ENCODE data around the gene RALGDS. TPM values are rescaled to one million over a fixed set of nuclear protein-coding genes. Genes with fewer than 3 reads are reported as not detected.

RALGDS gene
- total RNA-seq, 1 donor from 2014 or later: 80.6 TPM

- no peak for TF ChIP-seq CTCF (IDR thresholded peaks at IDR 0.05; ENCODE audit: unreplicated experiment)
- Mint-ChIP-seq H3K36me3 (ENCODE audit: low read depth, unreplicated experiment) (peaks cover 21% of the 10 kb centered on the region), H3K27me3 (ENCODE audit: unreplicated experiment) (peaks cover 3% of the 10 kb centered on the region)
Measured at GRCh38 chr9:133163504-133164172, 42.6 kb upstream of the RALGDS start, which contains the start of gene GBGT1. Gene GBGT1, minus strand, starts transcription at chr9:133163914. Its CDS starts 1,502 bp downstream, at chr9:133162412.

GRCh38 chr9:133162861-133163503, 41.9 kb upstream of the RALGDS start:
- Mint-ChIP-seq H3K36me3 (ENCODE audit: low read depth, unreplicated experiment) (peaks cover 21% of the 10 kb centered on the region), H3K9me3 (ENCODE audit: unreplicated experiment) (no peaks in the 10 kb centered on the region), H3K27ac (ENCODE audit: unreplicated experiment) (no peak overlapping the region), H3K4me1 (ENCODE audit: unreplicated experiment) (peaks cover 15% of the 10 kb centered on the region), H3K27me3 (ENCODE audit: unreplicated experiment) (peaks cover 3% of the 10 kb centered on the region), H3K4me3 (ENCODE audit: unreplicated experiment) (peak overlapping the region; percentile 87)
- no peak for DNase-seq (ENCODE audit: low spot score)
- no peak for TF ChIP-seq CTCF (IDR thresholded peaks at IDR 0.05; ENCODE audit: unreplicated experiment)

More at GRCh38 chr9:133163504-133164172, 42.6 kb upstream of the RALGDS start, which contains the start of gene GBGT1:
- DNase-seq (ENCODE audit: low spot score): peak; percentile 76
- peaks cover 15% of the 10 kb centered on the region for H3K4me1 Mint-ChIP-seq (ENCODE audit: unreplicated experiment)
- H3K4me3 Mint-ChIP-seq (ENCODE audit: unreplicated experiment): peak within 1 kb of the TSS; percentile 87
- H3K27ac Mint-ChIP-seq (ENCODE audit: unreplicated experiment): peak within 1 kb of the TSS; percentile 81
- no peaks in the 10 kb centered on the region for H3K9me3 Mint-ChIP-seq (ENCODE audit: unreplicated experiment)

- no peak for TF ChIP-seq CTCF (IDR thresholded peaks at IDR 0.05; ENCODE audit: unreplicated experiment)
- H3K4me3 Mint-ChIP-seq (ENCODE audit: unreplicated experiment): peak overlapping the region; percentile 80
Measured at GRCh38 chr9:133161547-133161950, 40.5 kb upstream of the RALGDS start.

GRCh38 chr9:133160742-133161546, 39.9 kb upstream of the RALGDS start:
- Mint-ChIP-seq H3K9me3 (ENCODE audit: unreplicated experiment) (no peaks in the 10 kb centered on the region), H3K36me3 (ENCODE audit: low read depth, unreplicated experiment) (peaks cover 21% of the 10 kb centered on the region), H3K27ac (ENCODE audit: unreplicated experiment) (no peak overlapping the region), H3K4me3 (ENCODE audit: unreplicated experiment) (peak overlapping the region; percentile 49), H3K4me1 (ENCODE audit: unreplicated experiment) (peaks cover 15% of the 10 kb centered on the region), H3K27me3 (ENCODE audit: unreplicated experiment) (peaks cover 1% of the 10 kb centered on the region)
- DNase-seq (ENCODE audit: low spot score): peak; percentile 51
- TF ChIP-seq CTCF (IDR thresholded peaks at IDR 0.05; ENCODE audit: unreplicated experiment): peak; percentile 78

More at GRCh38 chr9:133161547-133161950, 40.5 kb upstream of the RALGDS start:
- Mint-ChIP-seq H3K4me1 (ENCODE audit: unreplicated experiment) (peaks cover 15% of the 10 kb centered on the region), H3K36me3 (ENCODE audit: low read depth, unreplicated experiment) (peaks cover 21% of the 10 kb centered on the region), H3K9me3 (ENCODE audit: unreplicated experiment) (no peaks in the 10 kb centered on the region), H3K27ac (ENCODE audit: unreplicated experiment) (no peak overlapping the region), H3K27me3 (ENCODE audit: unreplicated experiment) (peaks cover 3% of the 10 kb centered on the region)
- no peak for DNase-seq (ENCODE audit: low spot score)

All from endothelial cell (in vitro differentiated cells).